ENCODE measurements around the gene BCL2.

The BCL2 gene

DNA sequence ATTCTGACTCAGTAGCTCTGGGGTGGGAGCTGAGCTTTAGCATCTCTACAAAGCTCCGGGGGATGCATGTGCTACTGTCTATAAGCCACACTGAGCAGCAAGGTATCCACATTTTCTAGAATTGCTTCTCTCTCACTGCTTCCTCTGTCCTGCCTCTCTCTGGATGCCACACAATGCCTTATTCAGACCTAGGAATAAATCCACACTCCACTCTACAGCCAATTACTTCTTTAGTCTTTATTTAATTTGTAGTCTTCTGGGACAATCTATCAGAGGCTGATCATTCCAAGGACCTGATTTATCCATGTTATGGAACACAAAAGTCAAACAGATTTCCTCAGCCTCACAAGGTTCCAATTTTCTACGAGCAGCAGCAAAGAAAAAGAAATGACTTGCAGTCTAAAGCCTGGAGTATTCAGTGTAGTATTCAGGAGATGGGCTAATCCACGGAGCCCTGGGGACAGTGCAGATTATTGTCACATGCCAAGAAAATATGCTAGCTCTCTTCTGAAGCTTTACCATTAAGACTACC lies 4.4 kb downstream of the BCL2 start:
- Histone ChIP-seq H3K27me3 (ENCODE audit: control insufficient read depth, insufficient read depth, low read length) (peaks cover 29% of the 10 kb centered on the region), H3K36me3 (ENCODE audit: control insufficient read depth, insufficient read depth, low read length) (no peaks in the 10 kb centered on the region), H3K9ac (ENCODE audit: low read depth, low read length) (no peak overlapping the region), H3K4me1 (ENCODE audit: control insufficient read depth, insufficient read depth, low read length) (peaks cover 4% of the 10 kb centered on the region), H3K4me3 (ENCODE audit: low read depth, low read length) (no peak overlapping the region), H3K9me3 (ENCODE audit: control insufficient read depth, insufficient read depth, low read length) (no peaks in the 10 kb centered on the region)

DNA sequence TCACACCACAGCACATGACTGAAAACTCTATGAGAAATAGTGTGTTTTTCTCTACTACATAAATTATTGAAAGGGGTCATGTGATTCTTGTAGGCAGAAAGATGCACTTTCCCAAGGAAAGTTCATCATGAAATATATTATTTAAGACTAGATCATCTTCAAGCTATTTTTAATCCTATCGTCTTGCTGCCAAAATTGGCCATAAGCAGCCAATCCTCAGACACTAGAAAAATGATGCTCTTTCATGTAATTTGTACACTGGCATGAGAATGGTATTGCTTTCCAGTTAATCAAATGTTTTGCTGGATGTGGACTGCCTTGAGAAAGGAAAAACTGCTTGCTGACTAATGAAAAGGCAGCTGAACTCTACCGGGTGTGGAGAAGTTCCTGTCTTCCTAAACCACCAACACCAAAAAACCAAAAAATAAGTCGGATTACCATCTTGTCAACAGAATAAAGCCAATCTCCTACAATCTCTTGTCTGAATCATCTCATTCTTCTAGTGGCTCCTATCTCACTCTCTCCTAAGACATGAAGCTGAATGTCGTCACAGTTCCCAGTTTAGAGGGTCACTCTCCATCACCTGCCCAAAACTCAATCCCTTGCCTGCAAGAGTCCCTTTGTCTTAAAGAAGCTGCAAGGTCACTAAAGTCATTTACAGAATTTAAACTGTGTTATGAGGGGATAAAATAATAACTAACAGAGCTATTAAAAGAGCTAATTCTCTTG lies 5.3 kb downstream of the BCL2 start:
- Histone ChIP-seq H3K36me3 (ENCODE audit: control insufficient read depth, insufficient read depth, low read length) (no peaks in the 10 kb centered on the region), H3K9ac (ENCODE audit: low read depth, low read length) (no peak overlapping the region), H3K4me3 (ENCODE audit: low read depth, low read length) (no peak overlapping the region), H3K27me3 (ENCODE audit: control insufficient read depth, insufficient read depth, low read length) (peaks cover 29% of the 10 kb centered on the region), H3K9me3 (ENCODE audit: control insufficient read depth, insufficient read depth, low read length) (no peaks in the 10 kb centered on the region), H3K4me1 (ENCODE audit: control insufficient read depth, insufficient read depth, low read length) (peaks cover 4% of the 10 kb centered on the region)

GRCh38 chr18:63313396-63313917 lies 6.1 kb downstream of the BCL2 start:
- no peaks in the 10 kb centered on the region for H3K9me3 ChIP-seq (ENCODE audit: control insufficient read depth, insufficient read depth, low read length)
- H3K9ac ChIP-seq (ENCODE audit: low read depth, low read length): no peak overlapping the region
- H3K36me3 ChIP-seq (ENCODE audit: control insufficient read depth, insufficient read depth, low read length): no peaks in the 10 kb centered on the region
- no peaks in the 10 kb centered on the region for H3K4me1 ChIP-seq (ENCODE audit: control insufficient read depth, insufficient read depth, low read length)
- peaks cover 21% of the 10 kb centered on the region for H3K27me3 ChIP-seq (ENCODE audit: control insufficient read depth, insufficient read depth, low read length)
- H3K4me3 ChIP-seq (ENCODE audit: low read depth, low read length): no peak overlapping the region

DNA sequence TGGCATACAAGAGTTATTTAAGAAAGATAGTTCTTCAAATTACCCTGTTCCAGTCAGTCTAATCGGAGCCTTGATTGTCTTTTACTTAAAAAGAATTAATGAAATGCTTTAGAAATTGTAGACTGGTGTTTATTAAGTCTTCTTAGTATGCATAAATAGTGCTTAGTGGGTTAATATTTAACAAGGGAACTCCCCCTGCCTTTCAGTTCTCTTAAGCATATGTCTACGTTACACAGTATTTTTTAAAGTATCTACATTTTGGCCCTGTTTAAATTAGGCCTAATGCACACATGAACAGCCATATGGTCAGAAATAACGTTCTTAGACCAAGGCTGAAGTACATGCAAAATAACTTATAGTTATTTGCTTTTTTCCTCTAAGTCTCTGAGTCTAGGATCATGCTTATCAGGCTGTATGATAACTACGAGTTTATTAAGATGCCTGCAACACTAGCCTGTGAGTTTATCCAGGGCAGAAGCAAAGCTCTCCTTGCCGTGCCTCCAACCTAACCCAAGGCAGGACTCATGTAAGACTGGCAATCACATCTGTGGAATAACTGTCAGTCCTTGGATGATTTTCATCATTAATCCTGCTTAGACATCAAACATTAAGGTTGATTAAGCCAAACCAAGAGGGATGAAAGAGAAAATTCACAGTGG lies 6.7 kb downstream of the BCL2 start:
- no peaks in the 10 kb centered on the region for H3K4me1 ChIP-seq (ENCODE audit: control insufficient read depth, insufficient read depth, low read length)
- no peaks in the 10 kb centered on the region for H3K9me3 ChIP-seq (ENCODE audit: control insufficient read depth, insufficient read depth, low read length)
- peaks cover 16% of the 10 kb centered on the region for H3K27me3 ChIP-seq (ENCODE audit: control insufficient read depth, insufficient read depth, low read length)
- no peaks in the 10 kb centered on the region for H3K36me3 ChIP-seq (ENCODE audit: control insufficient read depth, insufficient read depth, low read length)
- H3K9ac ChIP-seq (ENCODE audit: low read depth, low read length): no peak overlapping the region
- no peak overlapping the region for H3K4me3 ChIP-seq (ENCODE audit: low read depth, low read length)

DNA sequence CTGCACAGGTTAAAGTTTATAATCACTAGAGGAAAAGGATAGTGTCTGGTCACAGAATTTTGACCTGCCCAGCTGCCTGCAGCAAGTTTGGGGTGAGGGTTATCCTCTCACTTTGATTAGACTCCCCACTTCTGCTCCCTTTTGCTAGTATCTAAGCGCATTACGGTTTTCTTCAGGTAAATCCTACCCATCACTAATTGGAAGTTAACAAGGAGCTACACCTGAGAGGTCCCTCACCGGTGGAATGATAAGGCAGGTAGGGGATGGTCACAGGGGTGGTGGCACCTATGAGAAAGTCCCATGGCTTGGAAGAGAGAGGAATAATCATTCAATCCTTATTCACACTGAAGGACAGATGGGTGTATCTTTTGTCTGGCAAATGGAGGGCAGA lies 7.6 kb downstream of the BCL2 start:
- Histone ChIP-seq H3K4me1 (ENCODE audit: control insufficient read depth, insufficient read depth, low read length) (no peaks in the 10 kb centered on the region), H3K27me3 (ENCODE audit: control insufficient read depth, insufficient read depth, low read length) (peaks cover 8% of the 10 kb centered on the region), H3K9me3 (ENCODE audit: control insufficient read depth, insufficient read depth, low read length) (no peaks in the 10 kb centered on the region), H3K9ac (ENCODE audit: low read depth, low read length) (no peak overlapping the region), H3K4me3 (ENCODE audit: low read depth, low read length) (no peak overlapping the region), H3K36me3 (ENCODE audit: control insufficient read depth, insufficient read depth, low read length) (no peaks in the 10 kb centered on the region)

DNA sequence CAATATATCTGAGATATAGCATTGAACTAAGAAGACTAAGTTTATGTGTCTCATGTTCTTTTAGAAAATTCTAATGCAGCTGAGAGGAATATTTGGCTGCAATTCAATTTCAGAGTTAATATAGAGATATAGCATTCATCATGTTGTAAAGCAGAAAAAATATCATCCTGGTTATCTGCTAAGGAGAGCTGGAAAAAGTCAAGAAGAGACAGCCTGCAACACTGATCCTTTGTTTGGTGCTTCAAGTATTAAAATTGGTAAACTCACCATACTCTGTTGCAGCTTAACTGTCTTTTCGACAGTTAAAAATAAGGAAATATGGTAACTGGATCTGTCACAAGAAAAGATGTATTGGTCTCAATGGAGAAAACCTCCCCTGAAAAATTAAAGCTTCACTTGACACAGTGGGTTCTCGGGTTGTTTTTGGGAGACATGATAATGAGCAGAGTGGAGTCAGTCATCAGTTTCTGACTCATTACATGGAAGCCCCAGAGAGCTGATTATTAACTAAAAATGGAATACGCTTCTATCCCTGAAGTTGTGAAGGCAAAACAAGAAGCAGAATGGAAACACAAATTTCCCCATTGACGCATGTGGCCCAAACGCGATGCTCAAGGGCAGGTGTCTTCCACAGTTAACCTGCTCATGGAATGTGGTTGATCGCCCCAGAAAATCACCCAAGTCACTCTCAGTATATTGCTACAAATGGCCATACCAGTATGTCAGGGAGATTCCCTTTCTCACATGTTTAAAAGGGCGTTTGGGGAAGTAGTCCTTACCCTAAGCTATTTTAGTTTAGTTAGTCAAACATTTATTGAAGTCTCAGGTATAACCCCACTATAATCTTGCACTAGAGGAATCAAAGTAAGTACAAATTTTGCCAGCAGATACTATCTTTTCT lies 8.2 kb downstream of the BCL2 start:
- Histone ChIP-seq H3K4me3 (ENCODE audit: low read depth, low read length) (no peak overlapping the region), H3K9ac (ENCODE audit: low read depth, low read length) (no peak overlapping the region), H3K27me3 (ENCODE audit: control insufficient read depth, insufficient read depth, low read length) (peaks cover 1% of the 10 kb centered on the region), H3K9me3 (ENCODE audit: control insufficient read depth, insufficient read depth, low read length) (no peaks in the 10 kb centered on the region), H3K36me3 (ENCODE audit: control insufficient read depth, insufficient read depth, low read length) (no peaks in the 10 kb centered on the region), H3K4me1 (ENCODE audit: control insufficient read depth, insufficient read depth, low read length) (no peaks in the 10 kb centered on the region)

GRCh38 chr18:63309422-63309821 lies 10.1 kb downstream of the BCL2 start:
- H3K36me3 ChIP-seq (ENCODE audit: control insufficient read depth, insufficient read depth, low read length): no peaks in the 10 kb centered on the region
- H3K9ac ChIP-seq (ENCODE audit: low read depth, low read length): no peak overlapping the region
- no peaks in the 10 kb centered on the region for H3K9me3 ChIP-seq (ENCODE audit: control insufficient read depth, insufficient read depth, low read length)
- H3K4me3 ChIP-seq (ENCODE audit: low read depth, low read length): no peak overlapping the region
- H3K4me1 ChIP-seq (ENCODE audit: control insufficient read depth, insufficient read depth, low read length): no peaks in the 10 kb centered on the region
- no peaks in the 10 kb centered on the region for H3K27me3 ChIP-seq (ENCODE audit: control insufficient read depth, insufficient read depth, low read length)

DNA sequence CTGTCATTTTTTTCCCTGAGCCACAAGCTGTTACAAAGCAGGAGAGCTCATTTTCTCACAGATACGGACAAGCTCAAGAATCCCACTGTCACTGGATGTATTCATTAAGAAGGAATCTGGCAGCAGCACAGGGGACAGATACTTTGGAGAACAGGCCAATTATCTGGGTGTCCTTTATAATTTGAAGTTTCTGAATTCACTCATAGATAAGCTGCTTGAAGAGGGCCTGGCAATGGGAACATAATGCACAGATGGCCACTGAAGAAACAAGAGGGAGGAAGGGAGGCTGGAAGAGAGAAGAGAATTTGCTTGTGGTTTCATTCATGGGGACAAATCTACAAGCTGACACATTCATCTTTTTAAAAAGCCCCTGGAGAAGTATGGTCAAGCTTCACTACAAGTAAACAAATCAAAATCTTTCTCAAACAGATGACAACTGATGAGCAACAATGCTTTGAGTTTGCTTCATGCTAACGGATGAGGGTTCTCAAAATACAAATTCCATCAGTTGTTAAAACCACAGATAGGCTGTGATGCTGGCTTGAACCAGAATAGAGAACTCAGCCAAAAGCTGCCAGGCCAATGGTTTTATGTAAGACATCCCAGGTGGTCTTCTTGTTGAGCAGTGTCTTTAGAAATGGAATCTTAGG lies 11.9 kb downstream of the BCL2 start:
- Histone ChIP-seq H3K27me3 (ENCODE audit: control insufficient read depth, insufficient read depth, low read length) (no peaks in the 10 kb centered on the region), H3K4me3 (ENCODE audit: low read depth, low read length) (no peak overlapping the region), H3K9ac (ENCODE audit: low read depth, low read length) (no peak overlapping the region), H3K36me3 (ENCODE audit: control insufficient read depth, insufficient read depth, low read length) (no peaks in the 10 kb centered on the region), H3K9me3 (ENCODE audit: control insufficient read depth, insufficient read depth, low read length) (no peaks in the 10 kb centered on the region), H3K4me1 (ENCODE audit: control insufficient read depth, insufficient read depth, low read length) (no peaks in the 10 kb centered on the region)

- H3K27me3 ChIP-seq (ENCODE audit: control insufficient read depth, insufficient read depth, low read length): no peaks in the 10 kb centered on the region
- no peak overlapping the region for H3K9ac ChIP-seq (ENCODE audit: low read depth, low read length)
- no peaks in the 10 kb centered on the region for H3K9me3 ChIP-seq (ENCODE audit: control insufficient read depth, insufficient read depth, low read length)
- H3K4me1 ChIP-seq (ENCODE audit: control insufficient read depth, insufficient read depth, low read length): no peaks in the 10 kb centered on the region
- no peak overlapping the region for H3K4me3 ChIP-seq (ENCODE audit: low read depth, low read length)
- no peaks in the 10 kb centered on the region for H3K36me3 ChIP-seq (ENCODE audit: control insufficient read depth, insufficient read depth, low read length)
These were observed 12.6 kb downstream of the BCL2 start for GRCh38 chr18:63306819-63307550.

- H3K9ac ChIP-seq (ENCODE audit: low read depth, low read length): no peak overlapping the region
- H3K4me1 ChIP-seq (ENCODE audit: control insufficient read depth, insufficient read depth, low read length): no peaks in the 10 kb centered on the region
- no peaks in the 10 kb centered on the region for H3K36me3 ChIP-seq (ENCODE audit: control insufficient read depth, insufficient read depth, low read length)
These were observed 13.3 kb downstream of the BCL2 start for GRCh38 chr18:63306249-63306648.

More at GRCh38 chr18:63306249-63306648, 13.3 kb downstream of the BCL2 start:
- no peak overlapping the region for H3K4me3 ChIP-seq (ENCODE audit: low read depth, low read length)
- H3K27me3 ChIP-seq (ENCODE audit: control insufficient read depth, insufficient read depth, low read length): no peaks in the 10 kb centered on the region
- H3K9me3 ChIP-seq (ENCODE audit: control insufficient read depth, insufficient read depth, low read length): no peaks in the 10 kb centered on the region
